GM15510 (cell line): ENCODE results near the gene EFHD2.

Experiments used
- POLR2A ChIP-seq: IDR thresholded peaks from 3 replicates; pipeline ENCODE4 v1.6.1; 2011; ENCODE audit warnings: borderline replicate concordance; ENCODE audit not compliant: insufficient read length; ENCODE audit errors: extremely low read depth

The EFHD2 gene

GRCh38 chr1:15403962-15404580, 5.6 kb upstream of the EFHD2 start:
- no peak for TF ChIP-seq POLR2A

DNA sequence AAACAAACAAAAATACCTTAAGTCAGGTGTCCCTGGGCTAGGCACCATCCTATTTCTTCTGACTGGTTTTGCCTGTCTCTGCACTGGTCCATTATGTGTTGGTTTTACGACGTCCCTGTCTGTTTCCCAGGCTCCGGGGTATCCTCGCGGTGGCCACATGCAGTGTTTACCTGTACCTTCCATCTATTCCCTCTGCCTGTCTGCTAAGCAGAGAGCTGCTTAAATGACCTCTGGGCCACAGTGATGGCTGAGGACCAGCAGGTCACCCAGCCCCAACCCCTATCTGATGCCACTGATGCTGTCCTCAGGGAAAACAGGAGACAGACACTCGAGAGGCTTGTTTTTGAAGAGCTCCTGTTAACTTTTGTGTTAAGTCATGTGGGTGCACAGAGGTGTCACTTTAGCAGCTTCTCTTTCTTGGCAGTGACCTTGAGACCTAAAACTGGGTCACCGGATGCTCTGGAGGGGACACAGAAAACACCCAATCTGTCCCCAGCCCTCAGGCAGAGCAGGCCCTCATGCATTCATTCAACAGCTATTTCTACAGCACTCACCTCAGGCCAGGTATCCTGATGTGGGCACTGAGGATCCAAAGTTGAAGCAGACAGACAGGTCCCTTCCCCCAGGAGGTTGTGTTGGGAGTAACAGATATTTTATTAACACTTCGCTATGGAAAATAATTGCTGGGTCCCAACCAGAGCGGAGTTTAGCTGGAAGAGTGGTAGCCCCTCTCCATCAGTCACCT, 4.4 kb upstream of the EFHD2 start:
- TF ChIP-seq POLR2A = no peak

GRCh38 chr1:15406614-15407559, 2.8 kb upstream of the EFHD2 start:
- no peak for TF ChIP-seq POLR2A

GRCh38 chr1:15407580-15407979, 2.1 kb upstream of the EFHD2 start:
- no peak for TF ChIP-seq POLR2A

DNA sequence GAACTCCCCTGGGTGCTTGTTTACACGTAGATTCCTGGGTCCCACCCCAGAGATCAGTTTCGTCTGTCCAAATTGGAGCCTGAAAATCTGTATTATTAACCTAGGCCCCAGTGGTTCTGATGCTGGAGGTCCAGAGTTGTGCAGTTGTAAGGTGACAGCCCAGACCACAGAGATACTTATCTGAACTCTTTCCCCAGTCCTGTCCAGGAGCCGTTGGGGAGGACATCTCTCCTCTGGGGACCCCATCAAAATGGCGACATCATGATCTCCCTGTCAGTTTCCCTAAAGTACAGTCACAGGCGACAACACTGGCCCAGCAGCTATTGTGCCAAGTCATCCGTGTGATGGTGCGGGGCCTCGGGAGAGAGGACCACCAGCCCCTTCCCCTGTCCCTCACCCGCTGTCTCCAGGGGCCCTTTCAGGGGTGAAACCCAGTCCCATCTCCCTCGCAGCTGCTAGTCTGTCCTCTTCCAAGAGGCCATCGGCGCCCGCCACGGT, 749 bp upstream of the EFHD2 start:
- no peak for TF ChIP-seq POLR2A

DNA sequence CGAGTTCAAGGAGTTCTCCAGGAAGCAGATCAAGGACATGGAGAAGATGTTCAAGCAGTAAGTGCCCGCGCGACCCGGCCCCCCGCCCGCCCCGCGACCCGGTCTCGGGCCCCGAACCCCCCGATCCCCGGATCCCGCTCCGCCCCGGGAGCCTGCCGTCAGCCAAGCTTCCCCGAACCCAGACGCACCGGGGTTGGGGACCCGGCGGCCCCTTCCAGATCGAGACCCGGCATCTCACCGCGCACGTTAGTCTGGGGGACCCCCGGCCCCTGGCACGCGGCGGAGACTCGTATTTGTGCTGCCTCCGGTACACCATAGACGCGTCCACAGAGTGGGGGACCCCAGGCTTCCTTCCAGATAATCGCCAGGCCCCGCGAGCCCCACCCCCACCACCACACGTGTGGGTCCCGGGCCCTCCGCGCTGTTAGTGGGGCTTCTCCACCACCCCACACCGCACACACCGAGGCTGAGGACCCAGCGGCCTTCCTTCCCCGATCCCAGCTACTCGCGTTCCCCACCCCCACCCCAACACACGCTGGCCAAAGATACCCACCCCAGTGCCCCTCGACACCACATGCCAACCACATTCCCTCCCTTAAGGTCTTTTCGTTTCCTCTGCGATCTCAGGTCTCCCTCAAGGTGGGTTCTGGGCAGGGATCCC, 665 bp downstream of the EFHD2 start:
- TF ChIP-seq POLR2A = no peak

DNA sequence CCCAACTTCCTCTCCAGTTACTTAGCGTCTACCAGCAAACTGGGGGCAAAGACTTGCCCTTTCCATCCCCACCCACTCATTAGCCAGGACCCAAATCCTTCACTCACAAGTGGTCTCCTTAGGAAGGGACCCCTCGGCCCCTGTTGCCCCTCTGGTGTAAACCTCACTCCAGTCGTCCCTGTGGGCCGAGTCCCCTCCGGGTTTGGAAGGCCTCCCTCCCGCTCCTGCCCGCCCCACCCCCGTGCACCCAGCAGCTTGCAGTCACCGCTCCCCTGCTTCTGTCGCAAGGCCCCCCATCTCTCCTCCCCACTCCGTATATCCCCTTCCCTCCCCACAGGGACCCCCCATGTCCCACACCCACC, 1.2 kb downstream of the EFHD2 start:
- no peak for TF ChIP-seq POLR2A

GRCh38 chr1:15411593-15412137, 2.0 kb downstream of the EFHD2 start:
- no peak for TF ChIP-seq POLR2A

- no peak for TF ChIP-seq POLR2A
Observed at GRCh38 chr1:15412175-15412800, 2.6 kb downstream of the EFHD2 start.

GRCh38 chr1:15412843-15413242, 3.2 kb downstream of the EFHD2 start:
- no peak for TF ChIP-seq POLR2A

DNA sequence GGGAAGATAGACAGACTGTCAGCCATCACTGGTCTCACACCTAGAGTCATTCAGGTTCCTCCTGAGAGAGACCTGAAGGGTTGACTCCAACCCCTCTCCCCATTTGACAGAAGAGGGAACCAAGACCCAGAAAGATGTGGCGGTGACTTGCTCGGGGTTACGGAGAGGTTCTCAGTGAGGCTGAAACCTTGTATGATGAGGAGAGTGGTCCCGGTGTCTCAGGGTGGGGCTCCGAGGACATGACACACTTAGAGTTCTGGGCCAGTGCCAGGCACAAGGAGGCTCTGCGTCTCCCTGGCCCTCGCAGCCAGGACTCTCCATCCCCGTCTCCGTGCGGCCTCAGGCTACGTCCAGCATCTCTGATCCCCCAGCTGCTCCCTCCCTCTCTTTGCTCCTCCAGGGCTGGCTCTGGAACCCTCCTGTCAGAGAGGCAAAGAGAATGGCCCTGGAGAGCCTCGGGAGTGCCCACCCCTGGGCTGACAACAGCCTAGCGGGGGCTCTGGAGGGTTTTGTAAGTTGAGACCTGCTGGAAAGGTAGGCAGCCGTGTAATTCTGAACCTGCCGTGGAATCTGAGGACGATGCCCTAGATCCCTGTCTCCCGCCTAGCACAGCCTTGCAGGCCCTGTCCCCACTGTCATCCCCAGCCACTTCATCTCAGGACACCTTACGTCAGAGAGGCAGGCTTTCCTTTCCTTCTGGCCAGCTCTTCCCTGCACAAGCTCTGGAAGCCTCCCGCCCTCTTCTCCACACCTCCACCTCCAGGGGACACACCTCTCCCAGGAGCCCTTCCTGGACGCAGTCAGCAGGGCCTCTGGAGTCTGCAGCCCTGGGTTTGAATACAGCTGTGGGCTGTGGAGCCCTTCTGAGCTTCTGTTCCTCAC, 4.1 kb downstream of the EFHD2 start:
- TF ChIP-seq POLR2A = no peak

GRCh38 chr1:15414445-15414983, 4.8 kb downstream of the EFHD2 start:
- no peak for TF ChIP-seq POLR2A
